Endothelial cell (in vitro differentiated cells): ENCODE results near the gene COL15A1. TPM values are rescaled to one million over a fixed set of nuclear protein-coding genes. Genes with fewer than 3 reads are reported as not detected.

Experiments used
- DNase-seq: peaks from one replicate; pipeline ENCODE4 v3.0.0; 2021; ENCODE audit warnings: low spot score
- H3K27ac Mint-ChIP-seq: one replicate; pipeline ENCODE4 v1.8.0; 2021; ENCODE audit warnings: mixed read lengths, inconsistent platforms; ENCODE audit not compliant: unreplicated experiment
- H3K27me3 Mint-ChIP-seq: one replicate; pipeline ENCODE4 v1.8.0; 2021; ENCODE audit warnings: mild to moderate bottlenecking, moderate library complexity, mixed read lengths, inconsistent platforms; ENCODE audit not compliant: unreplicated experiment
- H3K36me3 Mint-ChIP-seq: one replicate; pipeline ENCODE4 v1.8.0; 2021; ENCODE audit warnings: mild to moderate bottlenecking, low read depth, mixed read lengths, inconsistent platforms; ENCODE audit not compliant: unreplicated experiment
- H3K4me1 Mint-ChIP-seq: one replicate; pipeline ENCODE4 v1.8.0; 2021; ENCODE audit warnings: mild to moderate bottlenecking, mixed read lengths, inconsistent platforms; ENCODE audit not compliant: unreplicated experiment
- H3K4me3 Mint-ChIP-seq: one replicate; pipeline ENCODE4 v1.8.0; 2021; ENCODE audit warnings: mild to moderate bottlenecking, mixed read lengths, inconsistent platforms; ENCODE audit not compliant: unreplicated experiment
- H3K9me3 Mint-ChIP-seq: one replicate; pipeline ENCODE4 v1.8.0; 2021; ENCODE audit warnings: mixed read lengths, inconsistent platforms; ENCODE audit not compliant: unreplicated experiment
- CTCF ChIP-seq: fragments of 200-600 bp; sonication (generic); IDR thresholded peaks from one replicate; pipeline ENCODE4 v1.5.0; 2021; ENCODE audit warnings: antibody characterized with exemption; ENCODE audit not compliant: unreplicated experiment
- total RNA-seq: library from RNA; stranded (reverse); fragmentation: NEBNext Ultra II Directional; extraction: Animal tissue kit (Norgen Biotek cat#: 25700); gene quantifications from one replicate; pipeline ENCODE4 v1.2.1, GENCODE V29; 2021; ENCODE audit not compliant: unreplicated experiment

COL15A1 gene
- total RNA-seq, 1 donor from 2014 or later = 24.0 TPM

- H3K27me3 Mint-ChIP-seq = peaks cover 2% of the 10 kb centered on the region
- no peaks in the 10 kb centered on the region for H3K4me1 Mint-ChIP-seq
- no peak for DNase-seq
- no peak overlapping the region for H3K27ac Mint-ChIP-seq
- H3K4me3 Mint-ChIP-seq = peak overlapping the region; percentile 9
- no peak for TF ChIP-seq CTCF
- H3K36me3 Mint-ChIP-seq = peaks cover 29% of the 10 kb centered on the region
- H3K9me3 Mint-ChIP-seq = no peaks in the 10 kb centered on the region
These were observed 101.1 kb downstream of the COL15A1 start for GRCh38 chr9:99044827-99045226.

DNA sequence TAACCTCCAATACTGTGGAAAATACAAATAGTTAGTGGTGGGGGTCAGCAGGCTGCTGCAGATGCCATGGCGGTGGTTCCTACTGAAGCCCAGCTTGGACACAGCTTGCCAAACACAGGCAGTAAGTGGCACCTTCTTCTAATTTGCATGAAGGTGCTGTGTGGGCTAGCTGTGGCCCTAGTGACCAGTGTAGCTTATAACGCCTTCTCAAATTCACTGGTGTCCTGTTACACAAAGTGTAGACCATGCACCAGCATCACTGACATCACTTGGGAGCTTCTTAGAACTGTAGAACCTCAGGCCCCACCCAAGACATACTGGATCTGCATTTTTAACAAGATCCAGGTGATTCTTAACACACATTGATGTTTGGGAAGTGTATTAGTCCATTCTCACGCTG is 102.4 kb downstream of the COL15A1 start:
- no peak for TF ChIP-seq CTCF
- Mint-ChIP-seq H3K9me3 (no peaks in the 10 kb centered on the region), H3K27ac (no peak overlapping the region), H3K4me3 (no peak overlapping the region), H3K36me3 (peaks cover 34% of the 10 kb centered on the region), H3K27me3 (peaks cover 2% of the 10 kb centered on the region), H3K4me1 (no peaks in the 10 kb centered on the region)
- DNase-seq = no peak

GRCh38 chr9:99046542-99047071 is 102.9 kb downstream of the COL15A1 start:
- no peak overlapping the region for H3K4me3 Mint-ChIP-seq
- DNase-seq = no peak
- H3K36me3 Mint-ChIP-seq = peaks cover 34% of the 10 kb centered on the region
- no peak for TF ChIP-seq CTCF
- no peaks in the 10 kb centered on the region for H3K9me3 Mint-ChIP-seq
- H3K4me1 Mint-ChIP-seq = no peaks in the 10 kb centered on the region
- no peak overlapping the region for H3K27ac Mint-ChIP-seq
- peaks cover 2% of the 10 kb centered on the region for H3K27me3 Mint-ChIP-seq

GRCh38 chr9:99049228-99049627 is 105.5 kb downstream of the COL15A1 start:
- peaks cover 2% of the 10 kb centered on the region for H3K27me3 Mint-ChIP-seq

More at GRCh38 chr9:99049228-99049627, 105.5 kb downstream of the COL15A1 start:
- H3K36me3 Mint-ChIP-seq = peaks cover 25% of the 10 kb centered on the region
- H3K4me1 Mint-ChIP-seq = no peaks in the 10 kb centered on the region
- no peak for TF ChIP-seq CTCF
- H3K9me3 Mint-ChIP-seq = no peaks in the 10 kb centered on the region
- DNase-seq = no peak
- H3K4me3 Mint-ChIP-seq = no peak overlapping the region
- no peak overlapping the region for H3K27ac Mint-ChIP-seq
